Measurements from ENCODE around the gene PHC2. TPM values are rescaled to one million over a fixed set of nuclear protein-coding genes. Genes with fewer than 3 reads are reported as not detected.

The PHC2 gene
- total and polyA plus RNA-seq, 8 donors = 21.8 to 62.1 (median 42.6) TPM

DNA sequence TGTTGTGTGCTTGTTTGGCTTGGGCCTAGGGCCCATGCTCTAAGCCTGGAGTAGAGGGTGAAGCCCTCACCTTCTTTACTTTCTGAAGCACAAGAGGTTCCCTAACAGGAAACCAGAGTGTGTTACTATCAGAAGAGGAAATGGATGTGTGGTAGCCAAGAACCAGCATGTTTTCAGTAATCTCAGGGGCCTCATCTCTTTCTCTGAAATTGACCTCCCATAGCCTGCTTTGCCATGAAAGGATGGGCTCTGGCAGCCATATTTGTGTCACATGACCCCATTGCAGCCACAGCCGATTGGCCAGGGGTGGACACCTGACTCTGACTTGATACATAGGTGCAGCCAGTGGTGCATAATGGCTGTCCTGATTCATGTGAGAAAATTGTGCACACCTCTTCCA is 128.6 kb downstream of the PHC2 start:
- no peak for TF ChIP-seq CTCF (IDR thresholded peaks at IDR 0.05)
- peak in 1 of 6 donors; percentile 14 for DNase-seq
- Histone ChIP-seq H3K27me3 (no peaks in the 10 kb centered on the region), H3K4me3 (no peak overlapping the region), H3K4me1 (peaks cover 0 to 3% (median 0%) of the 10 kb centered on the region in 3 donors), H3K9me3 (no peaks in the 10 kb centered on the region), H3K36me3 (no peaks in the 10 kb centered on the region), H3K27ac (no peak overlapping the region)
- 97 to 100% methylated on average over 1 of the region's 1 CpG for WGBS, 2 donors
- no peak for FAIRE-seq
- intact Hi-C loops (cut with DNase I) = no loop called here
- no peak for ATAC-seq

DNA sequence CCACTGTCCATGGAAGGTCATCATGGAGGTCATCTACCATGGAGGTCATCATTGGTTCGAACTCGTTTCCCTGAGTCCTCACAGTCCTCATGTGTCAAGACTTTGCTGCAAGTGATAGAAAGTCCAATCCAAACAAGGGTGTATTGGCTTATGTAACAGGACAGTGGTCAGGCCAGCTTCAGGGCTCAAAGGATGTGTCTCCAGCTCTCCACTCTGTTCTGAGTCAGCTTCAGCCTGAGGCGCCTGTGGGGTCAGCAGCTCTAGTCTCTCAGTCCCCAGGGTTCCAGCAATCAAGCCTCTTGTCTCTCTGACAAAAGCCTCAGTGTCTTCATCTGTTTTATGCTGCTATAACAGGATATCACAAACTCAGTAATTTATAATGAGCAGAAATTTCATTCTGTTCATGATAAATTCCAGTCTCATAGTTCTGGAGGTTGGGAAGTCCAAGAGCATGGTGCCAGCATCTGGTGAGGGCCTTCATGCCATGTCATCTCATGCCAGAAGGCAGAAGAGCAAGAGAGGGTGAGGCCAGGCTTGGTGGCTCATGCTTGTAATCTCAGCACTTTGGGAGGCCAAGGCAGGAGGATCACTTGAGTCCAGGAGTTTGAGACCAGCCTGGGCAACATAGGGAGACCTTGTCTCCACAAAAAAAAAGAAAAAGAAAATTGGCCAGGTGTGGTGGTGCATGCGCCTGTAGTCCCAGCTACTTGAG is 129.5 kb downstream of the PHC2 start:
- DNase-seq = peak in 1 of 6 donors; percentile 17
- H3K27ac ChIP-seq = no peak overlapping the region

GRCh38 chr1:33300673-33301072 is 130.2 kb downstream of the PHC2 start:
- FAIRE-seq (no peak), DNase-seq (peak in 1 of 6 donors; percentile 39), ATAC-seq (peak in 2 of 4 donors; percentile 13 to 44)
- intact Hi-C loops (cut with DNase I) = no loop called here
- Histone ChIP-seq H3K27me3 (no peaks in the 10 kb centered on the region), H3K9me3 (no peaks in the 10 kb centered on the region), H3K4me1 (no peaks in the 10 kb centered on the region), H3K4me3 (no peak overlapping the region), H3K36me3 (peaks cover 0 to 7% (median 0%) of the 10 kb centered on the region in 3 donors), H3K27ac (no peak overlapping the region)
- no peak for TF ChIP-seq CTCF (IDR thresholded peaks at IDR 0.05)
- WGBS, 2 donors = 85% methylated on average over 5 of the region's 5 CpGs

More for the DNA sequence above, 129.5 kb downstream of the PHC2 start:
- WGBS, 2 donors = 88% methylated on average over 4 of the region's 4 CpGs
- Histone ChIP-seq H3K27me3 (no peaks in the 10 kb centered on the region), H3K4me3 (no peak overlapping the region), H3K36me3 (no peaks in the 10 kb centered on the region), H3K9me3 (no peaks in the 10 kb centered on the region), H3K4me1 (no peaks in the 10 kb centered on the region)
- ATAC-seq (peak in 1 of 4 donors; percentile 22), FAIRE-seq (no peak)
- no peak for TF ChIP-seq CTCF (IDR thresholded peaks at IDR 0.05)
- intact Hi-C loops (cut with DNase I) = no loop called here

GRCh38 chr1:33299461-33300155 is 131.3 kb downstream of the PHC2 start:
- no peak overlapping the region for H3K4me3 ChIP-seq
- 92 to 93% methylated on average over 13 to 15 of the region's 15 CpGs for WGBS, 2 donors
- DNase-seq = peak in 1 of 6 donors; percentile 39

More at GRCh38 chr1:33299461-33300155, 131.3 kb downstream of the PHC2 start:
- no peak for ATAC-seq
- H3K36me3 ChIP-seq = peaks cover 0 to 8% (median 0%) of the 10 kb centered on the region in 3 donors
- H3K4me1 ChIP-seq = no peaks in the 10 kb centered on the region
- intact Hi-C loops (cut with DNase I) = loop anchor here in 2 of 3 donors (5.0 to 10.0 kb wide), 2 partner anchors 68 to 85 kb away; no protein-coding TSS in a partner anchor
- TF ChIP-seq CTCF (IDR thresholded peaks at IDR 0.05) = no peak
- no peaks in the 10 kb centered on the region for H3K9me3 ChIP-seq
- FAIRE-seq = no peak
- no peaks in the 10 kb centered on the region for H3K27me3 ChIP-seq
- H3K27ac ChIP-seq = no peak overlapping the region
